KMS-11 (cell line): ENCODE results near the gene ESPNL.

Source experiments
- H2AFZ ChIP-seq: fragments of 200-600 bp; sonication (generic); 2 replicates; pipeline ENCODE4 v1.6.1; 2016; ENCODE audit warnings: antibody characterized with exemption, mixed run types, low read depth
- H3K27ac ChIP-seq: fragments of 200-600 bp; sonication (generic); 2 replicates; pipeline ENCODE4 v1.6.1; 2016; ENCODE audit warnings: mild to moderate bottlenecking, mixed run types
- H3K27me3 ChIP-seq: fragments of 200-600 bp; sonication (generic); 2 replicates; pipeline ENCODE4 v1.6.1; 2017; ENCODE audit warnings: mild to moderate bottlenecking, low read depth, mixed run types, moderate library complexity; ENCODE audit not compliant: insufficient read depth
- H3K36me3 ChIP-seq: fragments of 200-600 bp; sonication (generic); 2 replicates; pipeline ENCODE4 v1.6.1; 2017; ENCODE audit warnings: mild to moderate bottlenecking, mixed run types; ENCODE audit not compliant: insufficient read depth
- H3K4me1 ChIP-seq: fragments of 200-600 bp; sonication (generic); 2 replicates; pipeline ENCODE4 v1.6.1; 2016; ENCODE audit warnings: mild to moderate bottlenecking, low read depth, mixed run types; ENCODE audit not compliant: poor library complexity, severe bottlenecking
- H3K4me2 ChIP-seq: fragments of 200-600 bp; sonication (generic); 2 replicates; pipeline ENCODE4 v1.7.0; 2016; ENCODE audit warnings: mild to moderate bottlenecking, mixed run types
- H3K4me3 ChIP-seq: fragments of 200-600 bp; sonication (generic); IDR thresholded peaks from 2 replicates; pipeline ENCODE4 v1.6.1; 2017; ENCODE audit warnings: low read depth, low read length, mixed read lengths; ENCODE audit not compliant: insufficient read depth
- H3K79me2 ChIP-seq: fragments of 200-600 bp; sonication (generic); 2 replicates; pipeline ENCODE4 v1.6.1; 2016; ENCODE audit warnings: low read depth, mixed run types; ENCODE audit not compliant: insufficient read depth
- H3K9ac ChIP-seq: fragments of 200-600 bp; sonication (generic); 2 replicates; pipeline ENCODE4 v1.6.1; 2016; ENCODE audit warnings: mild to moderate bottlenecking, mixed run types
- H4K20me1 ChIP-seq: fragments of 200-600 bp; sonication (generic); 2 replicates; pipeline ENCODE4 v1.6.1; 2016; ENCODE audit warnings: mild to moderate bottlenecking, mixed run types; ENCODE audit not compliant: insufficient read depth
- TF ChIP-seq, protein P1 (sequence below): fragments of 200-600 bp; sonication (generic); conservative IDR thresholded peaks from 2 replicates; pipeline ENCODE4 v1.6.1; 2017; ENCODE audit warnings: low read depth, mild to moderate bottlenecking, antibody characterized with exemption, low read length, moderate library complexity, mixed read lengths

ESPNL gene

DNA sequence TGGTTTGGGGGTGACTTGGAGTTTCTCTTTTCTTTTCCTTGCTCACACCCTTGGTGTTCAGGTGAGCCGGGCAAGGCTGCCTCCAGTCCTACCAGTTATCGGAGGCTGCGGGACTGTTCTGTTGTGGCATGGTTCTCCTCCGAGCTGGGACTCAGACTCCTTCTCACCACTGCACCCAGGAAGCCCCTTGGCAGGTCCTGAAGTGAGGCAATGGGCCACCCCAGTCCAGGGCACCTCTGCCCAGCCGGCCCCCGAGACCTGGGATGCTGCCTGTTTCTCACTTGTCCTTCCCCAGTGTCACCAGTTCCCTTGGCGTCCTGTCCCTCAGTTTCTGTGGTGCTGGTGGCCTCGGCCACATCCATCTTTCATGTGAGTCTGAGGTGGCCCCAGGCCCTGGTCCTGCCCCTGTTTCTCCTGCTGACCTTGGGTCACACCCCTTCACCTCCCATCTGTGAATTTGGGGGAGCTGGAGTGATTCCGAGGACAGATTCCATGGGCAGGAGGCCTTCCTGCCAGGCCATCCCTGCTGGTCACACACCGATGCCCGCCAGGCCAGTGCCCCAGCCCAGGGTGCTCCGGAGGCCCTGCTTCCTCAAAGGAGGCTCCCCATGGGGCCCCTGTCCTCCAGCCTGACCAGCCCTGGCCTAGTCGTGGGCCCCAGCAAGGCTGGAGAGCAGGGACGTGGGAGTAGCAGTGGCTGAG lies 31.8 kb downstream of the ESPNL start:
- no peaks in the 10 kb centered on the region for H4K20me1 ChIP-seq
- no peak overlapping the region for H2AFZ ChIP-seq
- 0 out of 2 replicates have a peak, but pooled peaks cover 2% of the 10 kb centered on the region for H3K27me3 ChIP-seq
- no peak overlapping the region for H3K4me2 ChIP-seq
- no peak overlapping the region for H3K4me3 ChIP-seq
- no peaks in the 10 kb centered on the region for H3K36me3 ChIP-seq
- no peaks in the 10 kb centered on the region for H3K4me1 ChIP-seq
- H3K79me2 ChIP-seq = no peaks in the 10 kb centered on the region
- TF ChIP-seq, protein P1, sequence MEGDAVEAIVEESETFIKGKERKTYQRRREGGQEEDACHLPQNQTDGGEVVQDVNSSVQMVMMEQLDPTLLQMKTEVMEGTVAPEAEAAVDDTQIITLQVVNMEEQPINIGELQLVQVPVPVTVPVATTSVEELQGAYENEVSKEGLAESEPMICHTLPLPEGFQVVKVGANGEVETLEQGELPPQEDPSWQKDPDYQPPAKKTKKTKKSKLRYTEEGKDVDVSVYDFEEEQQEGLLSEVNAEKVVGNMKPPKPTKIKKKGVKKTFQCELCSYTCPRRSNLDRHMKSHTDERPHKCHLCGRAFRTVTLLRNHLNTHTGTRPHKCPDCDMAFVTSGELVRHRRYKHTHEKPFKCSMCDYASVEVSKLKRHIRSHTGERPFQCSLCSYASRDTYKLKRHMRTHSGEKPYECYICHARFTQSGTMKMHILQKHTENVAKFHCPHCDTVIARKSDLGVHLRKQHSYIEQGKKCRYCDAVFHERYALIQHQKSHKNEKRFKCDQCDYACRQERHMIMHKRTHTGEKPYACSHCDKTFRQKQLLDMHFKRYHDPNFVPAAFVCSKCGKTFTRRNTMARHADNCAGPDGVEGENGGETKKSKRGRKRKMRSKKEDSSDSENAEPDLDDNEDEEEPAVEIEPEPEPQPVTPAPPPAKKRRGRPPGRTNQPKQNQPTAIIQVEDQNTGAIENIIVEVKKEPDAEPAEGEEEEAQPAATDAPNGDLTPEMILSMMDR = no peak
- no peak overlapping the region for H3K27ac ChIP-seq
- H3K9ac ChIP-seq = no peak overlapping the region

DNA sequence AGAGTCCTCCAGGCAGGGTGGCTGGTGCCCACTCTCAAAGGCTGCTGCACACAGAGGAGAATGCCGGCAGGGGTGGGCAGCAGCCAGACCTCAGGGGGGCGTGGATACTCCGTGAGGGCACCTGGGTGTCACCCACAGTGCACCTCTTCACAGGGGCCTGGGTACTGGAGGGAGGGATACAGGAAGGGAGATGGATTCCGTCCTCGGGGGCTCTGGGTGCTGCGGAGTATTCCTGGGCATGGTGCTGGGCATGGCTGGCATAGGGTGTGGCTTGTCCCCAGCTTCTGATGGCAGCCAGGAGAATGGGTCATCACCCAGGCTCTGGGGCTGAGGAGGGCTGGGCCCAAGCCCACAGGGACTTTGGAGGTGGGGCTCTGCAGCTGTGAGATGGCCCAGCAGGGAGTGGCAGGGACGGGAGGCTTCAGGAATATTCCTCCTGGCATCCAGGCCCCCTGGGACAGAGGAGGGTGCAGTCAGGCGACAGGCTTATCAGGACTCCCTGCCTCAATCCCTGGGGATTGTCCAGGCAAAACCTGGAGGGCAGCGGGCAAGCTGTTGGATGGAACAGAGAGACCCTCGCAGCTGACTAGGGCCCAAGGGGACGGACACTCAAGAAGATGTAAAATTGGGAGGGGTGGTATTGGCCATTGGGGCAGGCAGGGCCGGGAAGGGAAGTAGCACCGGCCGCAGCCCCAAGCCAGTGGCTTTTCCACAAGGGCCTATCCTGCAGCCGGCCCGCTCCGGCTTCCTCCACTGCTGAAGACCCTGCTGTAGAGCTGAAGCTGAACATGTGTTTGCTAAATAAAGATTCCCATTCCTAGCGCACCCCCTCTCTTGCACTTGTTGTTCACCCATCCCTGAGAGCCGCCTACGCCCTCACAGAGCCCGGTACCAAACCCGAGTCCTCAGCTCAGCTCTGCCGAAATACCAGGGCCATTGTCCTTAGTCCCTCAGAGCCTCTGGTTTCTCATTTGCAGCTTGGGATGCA lies 32.6 kb downstream of the ESPNL start:
- Histone ChIP-seq H3K36me3 (no peaks in the 10 kb centered on the region), H3K27me3 (0 out of 2 replicates have a peak, but pooled peaks cover 2% of the 10 kb centered on the region), H4K20me1 (no peaks in the 10 kb centered on the region), H3K9ac (no peak overlapping the region), H3K4me2 (no peak overlapping the region), H3K4me1 (no peaks in the 10 kb centered on the region), H3K27ac (no peak overlapping the region), H2AFZ (no peak overlapping the region), H3K4me3 (no peak overlapping the region), H3K79me2 (no peaks in the 10 kb centered on the region)
- TF ChIP-seq, protein P1 = no peak

DNA sequence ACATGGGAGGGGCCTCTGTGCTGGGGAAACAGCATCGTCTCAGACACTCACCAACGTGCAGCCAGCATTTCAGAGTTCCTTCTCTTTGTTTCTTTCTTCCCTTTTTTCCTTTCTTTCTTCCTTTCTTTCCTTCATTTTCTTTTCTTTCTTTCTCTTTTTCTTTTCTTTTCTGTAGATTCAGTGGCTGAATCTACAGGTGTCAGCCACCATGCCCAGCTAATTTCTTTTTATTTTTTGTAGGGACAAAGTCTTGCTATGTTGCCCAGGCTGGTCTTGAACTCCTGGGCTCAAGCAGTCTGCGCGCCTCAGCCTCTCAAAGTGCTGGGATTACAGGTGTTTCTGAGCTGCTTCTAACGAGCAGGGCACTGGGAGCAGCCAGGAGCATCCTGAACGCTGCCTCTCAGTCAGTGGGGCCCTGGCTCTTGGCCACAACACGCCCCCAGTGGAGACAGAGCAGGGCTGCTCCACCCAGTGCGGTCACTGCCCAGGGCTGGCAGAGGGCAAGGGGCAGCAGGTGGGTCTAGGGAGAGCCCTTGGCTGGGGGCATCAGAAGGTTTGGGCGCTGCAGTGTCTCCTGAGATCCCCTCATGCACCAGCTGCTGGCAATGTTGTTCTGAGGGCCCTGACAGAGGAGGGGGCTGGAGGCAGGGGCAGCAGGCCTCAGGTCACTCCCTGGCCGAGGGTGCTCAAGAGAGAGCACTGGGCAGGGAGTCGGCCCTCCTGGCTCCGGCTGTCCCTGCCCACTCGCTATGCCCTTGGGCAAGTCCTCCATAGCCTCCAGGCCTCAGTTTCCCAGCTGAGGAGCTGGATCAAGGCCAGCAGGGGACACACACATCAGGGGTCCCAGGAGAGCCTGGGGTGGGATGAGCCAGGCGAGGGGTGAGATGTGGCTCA lies 33.6 kb downstream of the ESPNL start:
- H3K9ac ChIP-seq = no peak overlapping the region
- no peak overlapping the region for H3K27ac ChIP-seq
- H3K4me2 ChIP-seq = no peak overlapping the region

More for the DNA sequence above, 33.6 kb downstream of the ESPNL start:
- Histone ChIP-seq H3K36me3 (no peaks in the 10 kb centered on the region), H2AFZ (no peak overlapping the region), H3K79me2 (no peaks in the 10 kb centered on the region), H3K4me3 (no peak overlapping the region), H3K27me3 (0 out of 2 replicates have a peak, but pooled peaks cover 2% of the 10 kb centered on the region), H3K4me1 (no peaks in the 10 kb centered on the region), H4K20me1 (no peaks in the 10 kb centered on the region)
- TF ChIP-seq, protein P1 = no peak
